Gastrocnemius medialis (tissue), 4 donors: ENCODE results near the gene SRGAP1.

Experiments
- POLR2A ChIP-seq, 2 donors: fragments of 450-650 bp; IDR thresholded peaks; one replicate each; pipeline ENCODE4 v1.6.1; 2017; ENCODE audit warnings: antibody characterized with exemption in 2 of 2, mild to moderate bottlenecking in 2 of 2, moderate library complexity in 2 of 2
- TF ChIP-seq, protein P1 (sequence below), 5 experiments: fragments of 450-650 bp in 3 of 5; fragments of 200-600 bp in 2 of 5; sonication (generic) in 2 of 5; IDR thresholded peaks in 4 of 5; conservative IDR thresholded peaks in 1 of 5; 1 replicate in 4 of 5; 2 replicates in 1 of 5; pipeline ENCODE4 v1.5.1; 2016 to 2019; ENCODE audit warnings: antibody characterized with exemption in 5 of 5, mild to moderate bottlenecking in 3 of 5, moderate library complexity in 3 of 5

DNA sequence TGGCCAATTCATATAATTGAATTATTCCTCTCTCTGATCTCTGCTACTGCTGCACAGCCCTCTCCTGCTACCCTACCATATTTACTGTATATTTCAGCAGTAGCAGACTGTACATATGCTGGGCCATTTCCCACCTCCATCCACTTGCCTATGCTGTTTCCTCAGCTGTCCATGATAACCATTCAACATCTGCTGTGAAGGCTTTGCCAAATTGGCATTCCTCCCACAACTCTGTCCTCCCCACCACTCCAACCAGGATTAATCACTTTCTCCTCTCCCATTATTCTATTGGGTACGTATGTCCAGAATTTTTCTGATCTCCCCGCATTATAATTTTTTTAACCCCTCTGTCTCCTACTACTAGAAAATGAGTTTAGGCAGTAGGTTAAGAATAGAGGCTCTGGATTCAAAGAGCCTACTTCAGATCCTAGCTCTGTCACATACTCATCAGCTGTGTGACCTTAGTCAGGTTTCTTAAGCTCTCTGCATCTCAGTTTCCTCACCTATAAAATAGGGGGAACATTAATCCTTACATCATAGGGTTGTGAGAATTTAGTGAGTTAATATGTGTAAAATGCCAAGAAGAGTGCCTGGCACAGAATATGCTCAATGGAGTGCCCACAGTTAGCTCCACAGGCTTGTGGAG, 254.3 kb downstream of the SRGAP1 start:
- TF ChIP-seq, protein P1, sequence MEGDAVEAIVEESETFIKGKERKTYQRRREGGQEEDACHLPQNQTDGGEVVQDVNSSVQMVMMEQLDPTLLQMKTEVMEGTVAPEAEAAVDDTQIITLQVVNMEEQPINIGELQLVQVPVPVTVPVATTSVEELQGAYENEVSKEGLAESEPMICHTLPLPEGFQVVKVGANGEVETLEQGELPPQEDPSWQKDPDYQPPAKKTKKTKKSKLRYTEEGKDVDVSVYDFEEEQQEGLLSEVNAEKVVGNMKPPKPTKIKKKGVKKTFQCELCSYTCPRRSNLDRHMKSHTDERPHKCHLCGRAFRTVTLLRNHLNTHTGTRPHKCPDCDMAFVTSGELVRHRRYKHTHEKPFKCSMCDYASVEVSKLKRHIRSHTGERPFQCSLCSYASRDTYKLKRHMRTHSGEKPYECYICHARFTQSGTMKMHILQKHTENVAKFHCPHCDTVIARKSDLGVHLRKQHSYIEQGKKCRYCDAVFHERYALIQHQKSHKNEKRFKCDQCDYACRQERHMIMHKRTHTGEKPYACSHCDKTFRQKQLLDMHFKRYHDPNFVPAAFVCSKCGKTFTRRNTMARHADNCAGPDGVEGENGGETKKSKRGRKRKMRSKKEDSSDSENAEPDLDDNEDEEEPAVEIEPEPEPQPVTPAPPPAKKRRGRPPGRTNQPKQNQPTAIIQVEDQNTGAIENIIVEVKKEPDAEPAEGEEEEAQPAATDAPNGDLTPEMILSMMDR (IDR thresholded peaks at IDR 0.05 in 4 of 5, conservative IDR thresholded peaks at IDR 0.05 in 1 of 5) = no peak
- no peak for TF ChIP-seq POLR2A (IDR thresholded peaks at IDR 0.05)
